Tibial nerve (tissue), 4 donors: ENCODE results near the gene BEND2. TPM values are rescaled to one million over a fixed set of nuclear protein-coding genes. Genes with fewer than 3 reads are reported as not detected.
"Not testable (repeated sequence)": the region's sequence is repeated elsewhere in the genome, so short reads cannot be mapped to it uniquely, and the experiment has no call there.

Experiments
- DNase-seq, 2 donors: peaks; one replicate each; pipeline ENCODE4 v3.0.0-alpha.2; 2019; ENCODE audit warnings: low spot score in 2 of 2
- H3K27ac ChIP-seq, 4 donors: fragments of 200-600 bp; sonication (generic) in 3 of 4; one replicate each; pipeline ENCODE4 v1.5.1; 2017 to 2019; ENCODE audit warnings: mild to moderate bottlenecking in 1 of 4
- H3K27me3 ChIP-seq, 2 donors: fragments of 200-600 bp; sonication (generic) in 1 of 2; one replicate each; pipeline versions ENCODE4 v1.5.1 to v1.6.0; 2017 to 2019
- H3K36me3 ChIP-seq, 3 donors: fragments of 200-600 bp; sonication (generic); one replicate each; pipeline ENCODE4 v1.5.1; 2018 to 2019
- H3K4me1 ChIP-seq, 4 donors: fragments of 200-600 bp; sonication (generic) in 3 of 4; one replicate each; pipeline ENCODE4 v1.5.1; 2017 to 2019
- H3K4me3 ChIP-seq, 4 donors: fragments of 200-600 bp; sonication (generic) in 3 of 4; one replicate each; pipeline ENCODE4 v1.5.1; 2017 to 2019; ENCODE audit warnings: mild to moderate bottlenecking in 1 of 4, moderate library complexity in 1 of 4
- H3K9me3 ChIP-seq, 4 donors: fragments of 200-600 bp; sonication (generic) in 3 of 4; one replicate each; pipeline ENCODE4 v1.5.1; 2017 to 2019
- EP300 ChIP-seq, 2 donors: sonication (generic); formaldehyde crosslinking; IDR thresholded peaks; one replicate each; pipeline ENCODE4 v1.6.1; 2017; ENCODE audit warnings: antibody characterized with exemption in 2 of 2, mild to moderate bottlenecking in 1 of 2
- POLR2A ChIP-seq, 2 donors: fragments of 450-650 bp; IDR thresholded peaks; one replicate each; pipeline ENCODE4 v1.6.1; 2017; ENCODE audit warnings: antibody characterized with exemption in 2 of 2, mild to moderate bottlenecking in 2 of 2, moderate library complexity in 2 of 2
- WGBS, 2 donors: methylation state at CpG; one replicate each; pipeline ENCODE4 v1.1.5; 2018; 5-methylcytosine and 5-hydroxymethylcytosine counted together
- total RNA-seq, 4 donors: library from RNA; depleted of rRNA; stranded (reverse); fragments of >200 nt; gene quantifications; one replicate each; pipeline ENCODE4 v1.1.0, GENCODE V29; 2016
- TF ChIP-seq, protein P1 (sequence below), 5 experiments: fragments of 200-600 bp in 3 of 5; fragments of 450-650 bp in 2 of 5; sonication (generic) in 3 of 5; IDR thresholded peaks; one replicate each; pipeline ENCODE4 v1.5.1; 2016 to 2019; ENCODE audit warnings: antibody characterized with exemption in 5 of 5, mild to moderate bottlenecking in 3 of 5, moderate library complexity in 2 of 5

BEND2 gene
- 1 to 10 TPM in 1 of 4 donors, under 1 TPM in 1, not detected in 2; 0.42 to 1.1 TPM for total RNA-seq

DNA sequence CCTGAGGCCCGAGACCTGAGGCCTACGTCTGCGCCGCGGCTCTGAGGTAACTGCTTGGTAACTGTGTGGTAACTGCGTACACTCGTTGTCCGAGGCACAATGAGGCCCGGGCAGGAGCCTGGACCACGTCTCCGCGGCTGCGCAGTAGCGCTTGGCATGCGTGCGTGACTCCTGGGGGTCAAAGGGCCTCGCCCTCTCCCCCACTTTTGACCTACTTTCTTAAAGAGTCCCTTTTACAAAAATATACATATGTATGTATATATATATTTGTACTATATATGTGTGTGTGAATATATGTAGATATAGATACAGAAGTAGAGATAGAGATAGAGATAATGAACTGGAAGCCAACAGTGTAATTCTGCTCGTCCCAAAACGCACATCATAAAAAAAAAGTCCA lies at the start of gene BEND2:
BEND2 (minus strand) TSS at position 101 of the 400 bp plus-strand sequence. CDS start 136 bp downstream, outside the sequence.
- WGBS, 2 donors = 92 to 96% methylated on average over 15 to 19 of the region's 19 CpGs
- no peaks in the 10 kb centered on the region for H3K9me3 ChIP-seq
- H3K27ac ChIP-seq = no peak within 1 kb of the TSS
- no peaks in the 10 kb centered on the region for H3K36me3 ChIP-seq
- no peaks in the 10 kb centered on the region for H3K27me3 ChIP-seq
- DNase-seq = no peak
- no peaks in the 10 kb centered on the region for H3K4me1 ChIP-seq
- TF ChIP-seq POLR2A (IDR thresholded peaks at IDR 0.05) (no peak), EP300 (IDR thresholded peaks at IDR 0.05) (no peak)
- TF ChIP-seq, protein P1, sequence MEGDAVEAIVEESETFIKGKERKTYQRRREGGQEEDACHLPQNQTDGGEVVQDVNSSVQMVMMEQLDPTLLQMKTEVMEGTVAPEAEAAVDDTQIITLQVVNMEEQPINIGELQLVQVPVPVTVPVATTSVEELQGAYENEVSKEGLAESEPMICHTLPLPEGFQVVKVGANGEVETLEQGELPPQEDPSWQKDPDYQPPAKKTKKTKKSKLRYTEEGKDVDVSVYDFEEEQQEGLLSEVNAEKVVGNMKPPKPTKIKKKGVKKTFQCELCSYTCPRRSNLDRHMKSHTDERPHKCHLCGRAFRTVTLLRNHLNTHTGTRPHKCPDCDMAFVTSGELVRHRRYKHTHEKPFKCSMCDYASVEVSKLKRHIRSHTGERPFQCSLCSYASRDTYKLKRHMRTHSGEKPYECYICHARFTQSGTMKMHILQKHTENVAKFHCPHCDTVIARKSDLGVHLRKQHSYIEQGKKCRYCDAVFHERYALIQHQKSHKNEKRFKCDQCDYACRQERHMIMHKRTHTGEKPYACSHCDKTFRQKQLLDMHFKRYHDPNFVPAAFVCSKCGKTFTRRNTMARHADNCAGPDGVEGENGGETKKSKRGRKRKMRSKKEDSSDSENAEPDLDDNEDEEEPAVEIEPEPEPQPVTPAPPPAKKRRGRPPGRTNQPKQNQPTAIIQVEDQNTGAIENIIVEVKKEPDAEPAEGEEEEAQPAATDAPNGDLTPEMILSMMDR (IDR thresholded peaks at IDR 0.05) = no peak
- no peak within 1 kb of the TSS for H3K4me3 ChIP-seq

DNA sequence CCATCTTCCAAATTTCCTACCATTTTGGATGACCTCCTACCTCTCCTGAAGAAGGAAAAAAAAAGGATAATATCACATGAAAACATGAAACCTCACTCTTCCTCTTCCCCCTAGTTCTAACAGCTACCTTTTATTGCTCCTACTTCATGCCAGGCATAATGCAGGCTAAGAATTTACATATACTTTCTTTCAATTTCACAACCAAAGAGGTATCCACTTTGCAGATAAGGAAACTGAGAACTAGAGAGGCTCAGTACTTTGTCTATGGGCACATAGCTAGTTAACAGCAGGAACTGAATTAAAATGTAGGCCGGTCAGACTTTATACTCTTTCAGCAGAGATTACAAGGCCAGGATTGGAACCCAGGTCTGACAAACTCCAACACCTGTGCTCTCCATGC lies 34.4 kb upstream of the BEND2 start:
- Histone ChIP-seq H3K9me3 (no peaks in the 10 kb centered on the region), H3K27me3 (no peaks in the 10 kb centered on the region), H3K4me3 (no peak overlapping the region), H3K36me3 (no peaks in the 10 kb centered on the region), H3K27ac (no peak overlapping the region), H3K4me1 (no peaks in the 10 kb centered on the region)
- 100% methylated on average over 1 of the region's 1 CpG for WGBS, 2 donors
- no peak for DNase-seq
- no peak for TF ChIP-seq EP300 (IDR thresholded peaks at IDR 0.05)
- no peak for TF ChIP-seq POLR2A (IDR thresholded peaks at IDR 0.05)
- TF ChIP-seq, protein P1 (IDR thresholded peaks at IDR 0.05) = no peak

DNA sequence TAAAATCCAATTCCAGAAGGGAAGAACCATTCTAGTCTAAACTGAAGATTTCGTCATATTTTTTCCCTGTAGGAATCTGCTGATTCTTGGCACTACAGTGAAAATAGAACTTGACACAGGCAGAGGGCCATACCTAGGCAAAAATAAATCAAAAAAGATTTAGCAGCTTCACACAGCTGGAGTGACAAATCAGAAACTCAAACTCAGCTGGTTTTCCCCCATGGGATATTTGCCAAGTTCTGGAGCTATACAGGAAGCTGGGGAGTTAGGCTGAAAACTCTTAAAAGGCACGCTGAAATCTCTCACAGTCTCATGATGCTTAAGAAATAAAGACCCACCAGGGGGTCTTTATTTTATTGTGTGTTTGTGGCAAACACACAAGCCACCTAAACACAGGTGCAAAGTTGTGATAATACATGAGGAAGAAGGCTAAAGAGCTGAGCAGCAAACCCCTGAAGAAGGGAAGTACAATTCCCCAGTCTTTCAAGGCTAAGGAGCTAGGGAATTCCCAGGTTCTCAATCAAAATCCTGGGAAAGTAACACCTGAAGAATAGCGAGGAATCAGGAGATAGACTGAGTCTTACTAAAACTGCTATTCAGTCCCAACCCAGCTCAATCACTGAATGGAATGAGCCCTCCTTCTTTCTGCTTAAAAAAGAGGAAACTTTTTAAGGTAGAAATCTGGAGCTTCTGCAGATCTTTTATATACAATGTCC lies 32.1 kb upstream of the BEND2 start:
- Histone ChIP-seq H3K4me3 (no peak overlapping the region), H3K27me3 (no peaks in the 10 kb centered on the region), H3K9me3 (no peaks in the 10 kb centered on the region), H3K27ac (no peak overlapping the region), H3K36me3 (no peaks in the 10 kb centered on the region), H3K4me1 (no peaks in the 10 kb centered on the region)
- no peak for TF ChIP-seq EP300 (IDR thresholded peaks at IDR 0.05)
- TF ChIP-seq, protein P1 (IDR thresholded peaks at IDR 0.05) = no peak
- no peak for TF ChIP-seq POLR2A (IDR thresholded peaks at IDR 0.05)
- DNase-seq = no peak
- WGBS, 2 donors = 46 to 54% methylated on average over 3 of the region's 3 CpGs

DNA sequence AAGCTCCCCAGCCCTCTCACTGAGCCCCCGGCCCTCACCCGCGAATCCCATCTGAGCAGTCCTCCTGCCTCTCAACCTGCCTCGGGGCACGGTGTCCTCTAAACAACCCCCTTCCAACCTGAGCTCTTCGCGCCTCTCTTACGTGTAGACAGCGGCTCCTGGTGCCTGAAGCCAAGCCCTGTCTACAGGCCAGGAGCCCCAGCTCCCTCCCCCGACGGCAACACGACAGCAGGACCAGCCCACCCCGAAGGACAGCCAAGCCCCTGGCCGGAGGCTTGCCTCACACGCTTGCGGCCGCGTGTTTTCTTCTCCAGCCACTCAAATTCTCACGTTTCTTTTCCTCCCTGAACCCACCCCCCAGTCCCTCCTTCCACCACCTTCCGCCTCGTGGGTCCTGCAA lies 9.0 kb upstream of the BEND2 start:
- 44 to 76% methylated on average over 16 to 21 of the region's 21 CpGs for WGBS, 2 donors
- H3K27ac ChIP-seq, H3K4me3 ChIP-seq, H3K36me3 ChIP-seq, H3K27me3 ChIP-seq, H3K9me3 ChIP-seq, DNase-seq, H3K4me1 ChIP-seq: not testable (repeated sequence)

GRCh38 chrX:18228069-18228468 lies 7.4 kb upstream of the BEND2 start:
- no peaks in the 10 kb centered on the region for H3K9me3 ChIP-seq
- H3K4me1 ChIP-seq = no peaks in the 10 kb centered on the region
- no peaks in the 10 kb centered on the region for H3K36me3 ChIP-seq
- WGBS, 2 donors = 78 to 84% methylated on average over 13 to 14 of the region's 14 CpGs
- TF ChIP-seq EP300 (IDR thresholded peaks at IDR 0.05) = no peak
- TF ChIP-seq, protein P1 (IDR thresholded peaks at IDR 0.05) = no peak
- TF ChIP-seq POLR2A (IDR thresholded peaks at IDR 0.05) = no peak
- H3K4me3 ChIP-seq = no peak overlapping the region
- H3K27me3 ChIP-seq = no peaks in the 10 kb centered on the region
- no peak overlapping the region for H3K27ac ChIP-seq
- DNase-seq = no peak
